HG02870 (cell line): ENCODE results near the gene FAM168A.

ENCODE experiments used
- ATAC-seq: cut with Tn5 transposase; IDR thresholded peaks from one replicate; pipeline ENCODE4 v1.9.1; 2021; ENCODE audit warnings: mild to moderate bottlenecking, moderate library complexity; ENCODE audit not compliant: unreplicated experiment

Gene FAM168A

GRCh38 chr11:73431396-73431795 lies 166.5 kb downstream of the FAM168A start:
- ATAC-seq = no peak

- ATAC-seq = no peak
Observed at GRCh38 chr11:73430326-73430725, 167.6 kb downstream of the FAM168A start.

GRCh38 chr11:73429121-73429750 lies 168.7 kb downstream of the FAM168A start:
- ATAC-seq = no peak

- no peak for ATAC-seq
Observed at GRCh38 chr11:73428699-73429098, 169.2 kb downstream of the FAM168A start.

- ATAC-seq = no peak
Observed at GRCh38 chr11:73428227-73428626, 169.7 kb downstream of the FAM168A start.

GRCh38 chr11:73426219-73426850 lies 171.6 kb downstream of the FAM168A start:
- ATAC-seq = no peak

- no peak for ATAC-seq
Observed at GRCh38 chr11:73425108-73425507, 172.8 kb downstream of the FAM168A start.

GRCh38 chr11:73423506-73423905 lies 174.4 kb downstream of the FAM168A start:
- no peak for ATAC-seq

- no peak for ATAC-seq
Observed at GRCh38 chr11:73422886-73423285, 175.0 kb downstream of the FAM168A start.

- ATAC-seq = no peak
Observed at GRCh38 chr11:73420136-73420535, 177.8 kb downstream of the FAM168A start.

GRCh38 chr11:73416786-73417185 lies 181.1 kb downstream of the FAM168A start:
- ATAC-seq = no peak

GRCh38 chr11:73415854-73416615 lies 181.9 kb downstream of the FAM168A start:
- no peak for ATAC-seq

- no peak for ATAC-seq
Observed at GRCh38 chr11:73414977-73415651, 182.8 kb downstream of the FAM168A start.

GRCh38 chr11:73413256-73413655 lies 184.7 kb downstream of the FAM168A start:
- ATAC-seq = no peak

- no peak for ATAC-seq
Observed at GRCh38 chr11:73412308-73412707, 185.6 kb downstream of the FAM168A start.

GRCh38 chr11:73411031-73411430 lies 186.9 kb downstream of the FAM168A start:
- no peak for ATAC-seq

- no peak for ATAC-seq
Observed at GRCh38 chr11:73410627-73411026, 187.3 kb downstream of the FAM168A start.

GRCh38 chr11:73409431-73409830 lies 188.5 kb downstream of the FAM168A start:
- no peak for ATAC-seq

- ATAC-seq = no peak
Observed at GRCh38 chr11:73406619-73407018, 191.3 kb downstream of the FAM168A start.

GRCh38 chr11:73406131-73406530 lies 191.8 kb downstream of the FAM168A start:
- ATAC-seq = no peak

- ATAC-seq = no peak
Observed at GRCh38 chr11:73405146-73405510, 192.8 kb downstream of the FAM168A start.
